KMS-11 (cell line): Measurements from ENCODE around the gene MTFR1L.

Experiments used
- H2AFZ ChIP-seq: fragments of 200-600 bp; sonication (generic); 2 replicates; pipeline ENCODE4 v1.6.1; 2016; ENCODE audit warnings: antibody characterized with exemption, mixed run types, low read depth
- H3K27ac ChIP-seq: fragments of 200-600 bp; sonication (generic); 2 replicates; pipeline ENCODE4 v1.6.1; 2016; ENCODE audit warnings: mild to moderate bottlenecking, mixed run types
- H3K27me3 ChIP-seq: fragments of 200-600 bp; sonication (generic); 2 replicates; pipeline ENCODE4 v1.6.1; 2017; ENCODE audit warnings: mild to moderate bottlenecking, low read depth, mixed run types, moderate library complexity; ENCODE audit not compliant: insufficient read depth
- H3K36me3 ChIP-seq: fragments of 200-600 bp; sonication (generic); 2 replicates; pipeline ENCODE4 v1.6.1; 2017; ENCODE audit warnings: mild to moderate bottlenecking, mixed run types; ENCODE audit not compliant: insufficient read depth
- H3K4me1 ChIP-seq: fragments of 200-600 bp; sonication (generic); 2 replicates; pipeline ENCODE4 v1.6.1; 2016; ENCODE audit warnings: mild to moderate bottlenecking, low read depth, mixed run types; ENCODE audit not compliant: poor library complexity, severe bottlenecking
- H3K4me2 ChIP-seq: fragments of 200-600 bp; sonication (generic); 2 replicates; pipeline ENCODE4 v1.7.0; 2016; ENCODE audit warnings: mild to moderate bottlenecking, mixed run types
- H3K4me3 ChIP-seq: fragments of 200-600 bp; sonication (generic); IDR thresholded peaks from 2 replicates; pipeline ENCODE4 v1.6.1; 2017; ENCODE audit warnings: low read depth, low read length, mixed read lengths; ENCODE audit not compliant: insufficient read depth
- H3K79me2 ChIP-seq: fragments of 200-600 bp; sonication (generic); 2 replicates; pipeline ENCODE4 v1.6.1; 2016; ENCODE audit warnings: low read depth, mixed run types; ENCODE audit not compliant: insufficient read depth
- H3K9ac ChIP-seq: fragments of 200-600 bp; sonication (generic); 2 replicates; pipeline ENCODE4 v1.6.1; 2016; ENCODE audit warnings: mild to moderate bottlenecking, mixed run types
- H4K20me1 ChIP-seq: fragments of 200-600 bp; sonication (generic); 2 replicates; pipeline ENCODE4 v1.6.1; 2016; ENCODE audit warnings: mild to moderate bottlenecking, mixed run types; ENCODE audit not compliant: insufficient read depth
- TF ChIP-seq, protein P1 (sequence below): fragments of 200-600 bp; sonication (generic); conservative IDR thresholded peaks from 2 replicates; pipeline ENCODE4 v1.6.1; 2017; ENCODE audit warnings: low read depth, mild to moderate bottlenecking, antibody characterized with exemption, low read length, moderate library complexity, mixed read lengths

MTFR1L gene

DNA sequence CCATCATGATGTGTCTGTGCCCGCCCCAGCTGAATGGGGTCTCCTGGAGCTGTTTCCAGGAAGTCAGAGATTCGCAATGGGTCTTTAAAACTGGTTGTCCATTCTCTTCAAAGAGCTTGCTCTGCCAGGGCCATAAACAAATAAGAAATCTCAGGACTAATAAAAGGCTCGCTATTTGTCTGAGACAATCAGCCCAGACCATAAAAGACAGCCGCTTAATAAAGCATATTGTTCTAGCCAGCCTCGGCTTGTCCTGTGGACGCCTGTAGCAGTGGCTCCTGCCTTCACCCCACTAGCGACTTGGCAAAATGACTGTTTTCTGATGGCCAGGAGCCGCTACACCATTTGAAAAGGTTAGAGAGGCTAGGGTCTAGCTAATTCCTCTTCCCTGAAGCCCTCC is 40.4 kb upstream of the MTFR1L start:
- Histone ChIP-seq H4K20me1 (no peaks in the 10 kb centered on the region), H3K4me3 (no peak overlapping the region), H3K27me3 (no peaks in the 10 kb centered on the region), H3K4me1 (peaks cover 79% of the 10 kb centered on the region), H3K36me3 (no peaks in the 10 kb centered on the region), H3K9ac (peak overlapping the region; percentile 13; the same call in 1 of the 2 replicates), H3K4me2 (peak overlapping the region; percentile 85; the same call in 1 of the 2 replicates), H2AFZ (no peak overlapping the region), H3K27ac (peak overlapping the region; percentile 62; the same call in 1 of the 2 replicates), H3K79me2 (no peaks in the 10 kb centered on the region)
- TF ChIP-seq, protein P1, sequence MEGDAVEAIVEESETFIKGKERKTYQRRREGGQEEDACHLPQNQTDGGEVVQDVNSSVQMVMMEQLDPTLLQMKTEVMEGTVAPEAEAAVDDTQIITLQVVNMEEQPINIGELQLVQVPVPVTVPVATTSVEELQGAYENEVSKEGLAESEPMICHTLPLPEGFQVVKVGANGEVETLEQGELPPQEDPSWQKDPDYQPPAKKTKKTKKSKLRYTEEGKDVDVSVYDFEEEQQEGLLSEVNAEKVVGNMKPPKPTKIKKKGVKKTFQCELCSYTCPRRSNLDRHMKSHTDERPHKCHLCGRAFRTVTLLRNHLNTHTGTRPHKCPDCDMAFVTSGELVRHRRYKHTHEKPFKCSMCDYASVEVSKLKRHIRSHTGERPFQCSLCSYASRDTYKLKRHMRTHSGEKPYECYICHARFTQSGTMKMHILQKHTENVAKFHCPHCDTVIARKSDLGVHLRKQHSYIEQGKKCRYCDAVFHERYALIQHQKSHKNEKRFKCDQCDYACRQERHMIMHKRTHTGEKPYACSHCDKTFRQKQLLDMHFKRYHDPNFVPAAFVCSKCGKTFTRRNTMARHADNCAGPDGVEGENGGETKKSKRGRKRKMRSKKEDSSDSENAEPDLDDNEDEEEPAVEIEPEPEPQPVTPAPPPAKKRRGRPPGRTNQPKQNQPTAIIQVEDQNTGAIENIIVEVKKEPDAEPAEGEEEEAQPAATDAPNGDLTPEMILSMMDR = no peak

DNA sequence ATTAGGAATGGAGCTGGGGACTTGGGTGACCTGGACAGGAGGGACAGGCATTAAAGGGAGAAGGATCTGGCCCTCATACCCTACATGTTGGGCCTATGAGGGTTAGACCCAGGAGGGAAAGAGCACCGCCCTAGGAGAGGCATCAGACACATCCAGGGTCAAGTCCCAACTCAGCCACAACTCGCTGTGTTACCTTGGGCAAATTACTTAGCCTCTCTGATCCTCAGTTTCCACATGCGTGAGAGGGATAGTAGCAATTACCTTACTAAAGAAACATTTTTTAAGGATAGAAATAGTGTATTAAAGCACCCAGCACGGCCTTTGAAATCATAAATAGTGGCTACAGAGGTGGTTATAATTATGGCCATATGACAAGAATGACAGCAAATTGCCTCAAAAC is 39.9 kb upstream of the MTFR1L start:
- Histone ChIP-seq H3K9ac (peak overlapping the region; percentile 13; the same call in 1 of the 2 replicates), H3K4me1 (peaks cover 74% of the 10 kb centered on the region), H3K36me3 (no peaks in the 10 kb centered on the region), H3K79me2 (no peaks in the 10 kb centered on the region), H3K27ac (peak overlapping the region; percentile 62), H2AFZ (no peak overlapping the region), H3K27me3 (no peaks in the 10 kb centered on the region), H3K4me2 (peak overlapping the region; percentile 85), H4K20me1 (no peaks in the 10 kb centered on the region), H3K4me3 (peak overlapping the region; percentile 22)
- TF ChIP-seq, protein P1 = no peak

DNA sequence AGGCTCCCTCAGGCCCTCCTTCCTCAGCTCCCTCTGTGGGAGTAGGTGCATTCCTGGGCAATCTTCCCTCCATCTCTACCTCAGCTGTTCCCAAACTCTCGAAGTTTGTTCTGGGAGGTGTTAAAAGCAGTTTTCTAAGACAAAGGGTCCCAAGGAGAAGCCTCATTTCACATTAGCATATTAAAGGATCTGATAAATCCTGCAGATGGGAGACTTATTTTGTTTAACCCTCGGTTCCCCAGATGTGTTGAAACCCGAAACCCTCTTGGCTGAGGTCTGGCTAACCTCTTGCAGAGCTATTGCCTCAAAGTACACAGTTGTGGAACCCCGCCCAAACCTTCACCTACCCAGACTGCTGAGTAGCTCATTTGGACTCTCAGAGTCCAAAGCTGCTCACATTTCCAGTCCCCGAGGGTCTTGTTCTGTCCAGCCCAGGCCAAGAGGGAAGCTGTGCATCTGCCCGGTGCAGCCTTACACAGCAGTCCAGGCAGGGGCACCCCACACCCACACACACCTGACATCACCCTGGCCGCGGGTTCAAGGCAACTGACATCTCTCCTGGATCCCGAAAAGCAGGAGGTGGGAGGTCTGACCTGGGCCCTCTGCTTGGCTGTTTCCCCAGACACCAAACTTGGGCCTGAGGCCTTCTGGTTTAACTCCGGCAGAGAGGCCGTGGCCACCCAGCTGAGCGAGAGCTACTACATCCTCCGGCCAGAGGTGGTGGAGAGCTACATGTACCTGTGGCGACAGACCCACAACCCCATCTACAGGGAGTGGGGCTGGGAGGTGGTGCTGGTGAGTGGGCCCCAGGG is 39.2 kb upstream of the MTFR1L start:
- H3K79me2 ChIP-seq = no peaks in the 10 kb centered on the region
- no peaks in the 10 kb centered on the region for H4K20me1 ChIP-seq
- peak overlapping the region; percentile 22 for H3K4me3 ChIP-seq
- H3K9ac ChIP-seq = peak overlapping the region; percentile 13; the same call in 1 of the 2 replicates
- no peaks in the 10 kb centered on the region for H3K36me3 ChIP-seq
- peaks cover 73% of the 10 kb centered on the region for H3K4me1 ChIP-seq
- peak overlapping the region; percentile 62 for H3K27ac ChIP-seq
- TF ChIP-seq, protein P1 = no peak
- H3K4me2 ChIP-seq = peak overlapping the region; percentile 85
- peak overlapping the region; percentile 5; the same call in 1 of the 2 replicates for H2AFZ ChIP-seq
- no peaks in the 10 kb centered on the region for H3K27me3 ChIP-seq

DNA sequence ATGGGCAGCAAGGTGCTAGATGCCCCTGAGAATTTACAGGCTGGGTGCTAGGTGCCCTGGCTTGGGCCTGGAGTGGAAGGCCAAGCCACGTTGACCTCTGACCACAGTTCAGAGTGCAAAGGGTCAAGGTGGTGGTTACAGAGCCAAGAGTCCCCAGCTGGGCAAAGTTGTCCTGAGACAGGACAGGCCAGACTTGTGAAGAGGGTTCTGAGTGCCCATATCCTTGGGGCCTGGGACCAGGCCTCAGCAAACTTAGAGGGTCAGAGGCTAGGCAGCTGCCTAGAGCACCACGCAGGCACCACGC is 38.7 kb upstream of the MTFR1L start:
- H3K4me3 ChIP-seq = no peak overlapping the region
- no peak overlapping the region for H2AFZ ChIP-seq
- H3K9ac ChIP-seq = peak overlapping the region; percentile 13; the same call in 1 of the 2 replicates
- TF ChIP-seq, protein P1 = no peak
- H3K4me1 ChIP-seq = peaks cover 72% of the 10 kb centered on the region
- H3K79me2 ChIP-seq = no peaks in the 10 kb centered on the region
- peak overlapping the region; percentile 62 for H3K27ac ChIP-seq
- no peaks in the 10 kb centered on the region for H3K36me3 ChIP-seq
- peak overlapping the region; percentile 85 for H3K4me2 ChIP-seq
- H4K20me1 ChIP-seq = no peaks in the 10 kb centered on the region
- H3K27me3 ChIP-seq = no peaks in the 10 kb centered on the region
